Measurements from ENCODE around the gene LDLR.

The LDLR gene

GRCh38 chr19:11166281-11167142 is 77.2 kb downstream of the LDLR start:
- peak; percentile 80 for DNase-seq (ENCODE audit: low read depth)
- peak overlapping the region; percentile 12; the same call in 1 of the 2 replicates for H3K4me3 ChIP-seq (ENCODE audit: low read length)
- TF ChIP-seq CTCF (conservative IDR thresholded peaks at IDR 0.05; ENCODE audit: low read length), result no peak

- DNase-seq (ENCODE audit: low read depth), result peak; percentile 94
- no peak for TF ChIP-seq CTCF (conservative IDR thresholded peaks at IDR 0.05; ENCODE audit: low read length)
- no peak overlapping the region for H3K4me3 ChIP-seq (ENCODE audit: low read length)
Observed at GRCh38 chr19:11168568-11168967, 79.3 kb downstream of the LDLR start.

GRCh38 chr19:11169896-11170678 is 80.8 kb downstream of the LDLR start:
- peak; percentile 48 for DNase-seq (ENCODE audit: low read depth)
- no peak for TF ChIP-seq CTCF (conservative IDR thresholded peaks at IDR 0.05; ENCODE audit: low read length)
- no peak overlapping the region for H3K4me3 ChIP-seq (ENCODE audit: low read length)

GRCh38 chr19:11171144-11171543 is 81.9 kb downstream of the LDLR start:
- no peak for TF ChIP-seq CTCF (conservative IDR thresholded peaks at IDR 0.05; ENCODE audit: low read length)

GRCh38 chr19:11172576-11172975 is 83.3 kb downstream of the LDLR start:
- TF ChIP-seq CTCF (conservative IDR thresholded peaks at IDR 0.05; ENCODE audit: low read length), result no peak
- H3K4me3 ChIP-seq (ENCODE audit: low read length), result no peak overlapping the region
- no peak for DNase-seq (ENCODE audit: low read depth)

More at GRCh38 chr19:11171144-11171543, 81.9 kb downstream of the LDLR start:
- H3K4me3 ChIP-seq (ENCODE audit: low read length), result no peak overlapping the region
- no peak for DNase-seq (ENCODE audit: low read depth)

GRCh38 chr19:11173516-11174155 is 84.4 kb downstream of the LDLR start:
- no peak for TF ChIP-seq CTCF (conservative IDR thresholded peaks at IDR 0.05; ENCODE audit: low read length)
- no peak for DNase-seq (ENCODE audit: low read depth)
- no peak overlapping the region for H3K4me3 ChIP-seq (ENCODE audit: low read length)
